GM19328 (cell line): Measurements from ENCODE around the gene KANSL1L.
"Not testable (repeated sequence)": the region's sequence is repeated elsewhere in the genome, so short reads cannot be mapped to it uniquely, and the experiment has no call there.

Source experiments
- ATAC-seq: cut with Tn5 transposase; IDR thresholded peaks from one replicate; pipeline ENCODE4 v1.9.1; 2021; ENCODE audit warnings: mild to moderate bottlenecking, moderate library complexity; ENCODE audit not compliant: unreplicated experiment

The KANSL1L gene

DNA sequence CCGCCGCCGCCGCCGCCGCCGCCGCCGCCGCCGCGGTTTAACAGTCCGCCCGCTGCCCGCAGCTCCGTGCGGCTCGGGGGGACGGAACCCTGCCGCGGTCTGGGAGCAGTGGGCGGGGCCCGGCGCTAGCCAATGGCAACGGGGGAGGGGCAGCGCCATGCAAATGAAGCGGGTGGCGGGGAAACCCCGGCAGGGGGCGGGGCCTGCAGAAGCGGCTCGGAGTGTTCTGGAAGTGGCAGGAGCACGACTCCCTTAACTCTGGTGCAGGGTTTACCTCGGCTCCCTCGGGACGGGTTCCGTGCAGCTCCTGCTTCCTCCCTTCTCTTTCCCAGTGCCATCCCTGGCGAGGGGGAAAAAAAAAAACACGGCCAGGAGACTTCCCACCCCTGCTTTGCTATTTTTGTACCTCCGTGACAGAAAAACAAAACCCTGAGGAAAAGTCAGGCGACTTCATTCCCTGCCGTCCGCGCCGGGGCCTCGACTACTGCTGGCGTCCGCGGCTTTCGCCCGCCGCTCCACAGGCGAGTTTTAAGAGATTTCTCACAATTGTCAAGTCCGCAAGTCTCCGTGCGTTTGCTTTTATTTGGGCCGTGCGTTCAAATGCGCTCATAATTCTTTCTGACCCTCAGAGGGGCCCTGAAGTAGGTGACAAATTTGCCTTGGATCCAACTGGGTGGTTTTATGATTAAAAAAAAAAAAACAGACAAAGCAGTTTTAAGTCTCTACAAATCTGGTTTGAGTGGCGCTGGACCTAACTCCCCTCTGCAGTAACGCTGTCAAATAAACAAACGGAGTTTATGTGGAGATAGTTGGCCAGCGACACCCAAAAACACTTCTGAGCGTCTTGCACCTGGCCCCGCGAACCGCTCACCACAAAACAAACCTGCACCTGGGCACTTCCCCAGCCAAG, at the start of gene KANSL1L:
Gene KANSL1L, minus strand, starts transcription at position 101 of the 910 bp plus-strand sequence. CDS start 16,827 bp downstream, outside the sequence.
- ATAC-seq = peak; percentile 73

GRCh38 chr2:210215120-210215519, 43.9 kb upstream of the KANSL1L start:
- ATAC-seq = no peak

DNA sequence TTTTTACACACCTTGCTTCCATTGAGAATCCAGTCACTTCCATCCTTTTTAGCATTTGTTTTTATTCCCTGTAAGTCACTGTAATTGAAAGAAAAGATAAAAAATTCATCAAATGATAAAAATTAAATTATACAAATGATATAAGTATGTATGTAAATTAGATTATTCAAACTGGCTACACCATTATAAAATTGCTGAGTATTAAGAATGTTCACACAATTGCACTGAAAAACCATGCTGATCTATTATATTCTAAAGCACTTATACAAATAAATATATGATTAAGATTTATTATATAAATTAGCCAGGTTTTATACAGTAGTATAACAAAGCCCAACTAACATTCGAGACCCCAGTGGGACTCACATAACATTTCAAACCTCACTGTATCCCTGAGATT, 39.0 kb upstream of the KANSL1L start:
- no peak for ATAC-seq

GRCh38 chr2:210207929-210208328, 36.7 kb upstream of the KANSL1L start:
- ATAC-seq = no peak

- ATAC-seq = no peak
Measured at GRCh38 chr2:210203558-210203957, 32.3 kb upstream of the KANSL1L start.

GRCh38 chr2:210203147-210203546, 31.9 kb upstream of the KANSL1L start:
- no peak for ATAC-seq

DNA sequence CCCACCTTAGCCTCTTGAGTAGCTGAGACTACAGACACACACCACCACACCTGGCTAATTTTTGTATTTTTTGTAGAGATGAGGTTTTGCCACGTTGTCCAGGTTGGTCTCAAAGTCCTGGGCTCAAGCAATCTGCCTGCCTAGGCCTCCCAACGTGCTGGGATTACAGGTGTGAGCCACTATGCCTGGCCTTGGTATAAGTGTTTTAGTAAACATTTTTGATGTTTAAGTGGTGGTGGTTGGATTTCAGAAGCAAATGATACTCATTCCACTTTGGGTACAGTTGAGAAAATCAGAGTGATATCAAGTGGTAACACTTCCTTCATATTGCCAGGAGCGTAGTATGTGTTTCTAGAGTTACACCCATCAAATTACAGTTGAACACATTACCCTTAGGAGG, 28.6 kb upstream of the KANSL1L start:
- ATAC-seq = no peak

GRCh38 chr2:210199186-210199765, 28.1 kb upstream of the KANSL1L start:
- no peak for ATAC-seq

DNA sequence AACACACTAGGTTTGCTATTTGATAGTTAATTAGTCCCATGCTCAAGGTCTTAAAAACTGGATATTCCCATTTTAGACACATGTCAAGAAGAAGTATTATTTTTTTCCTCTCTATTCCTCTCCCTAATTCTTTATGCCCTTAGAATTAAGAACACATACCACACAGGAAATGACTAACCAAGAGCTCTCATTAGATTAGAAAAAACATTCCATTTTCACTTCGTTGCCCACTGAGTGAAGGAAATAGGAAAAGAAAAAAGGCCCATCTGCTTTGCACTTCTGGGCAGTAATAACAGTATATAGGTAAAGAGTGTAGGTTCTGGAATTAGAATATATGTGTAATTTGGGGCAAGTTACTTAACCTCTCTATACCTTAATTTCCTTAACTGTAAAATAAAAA, 27.1 kb upstream of the KANSL1L start:
- ATAC-seq = no peak

GRCh38 chr2:210197720-210198119, 26.5 kb upstream of the KANSL1L start:
- ATAC-seq = no peak

DNA sequence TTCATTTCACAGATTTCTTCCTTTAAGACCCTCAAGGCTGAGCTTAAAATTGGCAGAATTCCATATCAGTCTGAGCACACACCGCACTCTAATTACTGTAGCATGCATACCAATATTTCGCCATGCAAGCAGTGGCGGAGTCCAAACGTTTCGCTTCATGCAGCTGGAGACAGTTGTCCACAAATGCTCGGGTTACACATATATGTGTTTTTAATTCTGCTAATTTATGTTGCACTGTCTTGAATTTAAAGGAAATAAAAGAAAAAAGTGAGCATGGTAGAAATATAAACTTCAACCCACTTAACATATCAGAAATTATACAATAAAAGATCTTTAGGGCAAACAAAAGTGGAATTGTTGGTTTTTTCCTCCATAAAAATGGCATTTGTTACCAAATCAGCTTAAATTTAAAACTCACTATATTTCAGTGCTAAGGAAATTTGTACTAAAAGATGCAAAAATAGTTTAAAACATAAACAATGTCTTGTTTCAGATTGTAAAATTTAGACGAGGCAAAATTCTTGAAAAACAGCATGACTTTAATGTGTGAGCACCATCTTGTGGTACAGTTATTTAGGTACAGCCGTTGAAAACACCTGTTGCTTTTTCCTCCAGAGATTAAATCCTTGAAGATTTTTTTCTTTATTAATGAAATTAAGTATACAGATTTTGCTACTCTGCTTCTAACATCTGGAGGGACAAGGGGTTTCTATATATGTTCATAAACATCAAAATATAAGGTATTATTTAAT, 24.1 kb upstream of the KANSL1L start:
- no peak for ATAC-seq

DNA sequence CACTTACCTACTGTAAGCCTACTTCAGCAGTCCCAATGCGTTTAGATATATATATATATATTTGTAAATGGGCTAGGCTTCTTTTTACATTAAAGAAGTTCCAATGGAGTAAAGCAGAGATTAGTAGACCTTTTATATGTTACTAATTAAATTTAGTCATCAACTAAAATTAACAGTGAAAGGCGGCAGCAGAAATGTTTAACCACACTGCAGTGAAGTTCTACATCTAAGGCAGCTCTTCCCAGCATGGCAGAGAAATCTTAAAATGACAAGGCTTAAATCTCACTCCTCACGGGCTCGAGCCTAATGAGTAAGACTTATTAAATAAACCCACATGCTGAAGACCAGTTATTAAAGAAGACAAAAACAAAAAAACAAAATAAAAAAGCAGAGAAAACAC, 19.1 kb upstream of the KANSL1L start:
- no peak for ATAC-seq

GRCh38 chr2:210189452-210190138, 18.4 kb upstream of the KANSL1L start:
- no peak for ATAC-seq

GRCh38 chr2:210188755-210189154, 17.5 kb upstream of the KANSL1L start:
- no peak for ATAC-seq

GRCh38 chr2:210188190-210188589, 17.0 kb upstream of the KANSL1L start:
- no peak for ATAC-seq

- ATAC-seq = not testable (repeated sequence)
Measured at GRCh38 chr2:210183936-210184335, 12.7 kb upstream of the KANSL1L start.

GRCh38 chr2:210181606-210182088, 10.4 kb upstream of the KANSL1L start:
- not testable (repeated sequence) for ATAC-seq

DNA sequence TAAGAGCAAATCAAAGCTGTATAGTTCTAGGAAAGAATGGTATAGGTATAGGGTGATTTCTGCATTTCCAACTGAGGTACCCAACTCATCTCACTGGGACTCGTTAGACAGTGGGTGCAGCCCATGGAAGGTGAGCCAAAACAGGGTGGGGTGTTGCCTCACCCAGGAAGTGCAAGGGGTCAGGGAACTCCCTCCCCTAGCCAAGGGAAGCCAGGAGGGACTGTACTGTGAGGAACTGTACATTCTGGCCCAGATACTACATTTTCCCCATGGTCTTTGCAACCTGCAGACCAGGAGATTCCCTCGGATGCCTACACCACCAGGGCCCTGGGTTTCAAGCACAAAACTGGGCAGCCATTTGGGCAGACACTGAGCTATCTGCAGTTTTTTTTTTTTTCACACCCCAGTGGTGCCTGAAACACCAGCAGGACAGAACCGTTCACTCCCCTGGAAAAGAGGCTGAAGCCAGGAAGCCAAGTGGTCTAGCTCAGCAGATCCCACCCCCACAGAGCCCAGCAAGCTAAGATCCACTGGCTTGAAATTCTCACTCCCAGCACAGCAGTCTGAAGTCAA, 9.9 kb upstream of the KANSL1L start:
- not testable (repeated sequence) for ATAC-seq

GRCh38 chr2:210180477-210180876, 9.3 kb upstream of the KANSL1L start:
- no peak for ATAC-seq

DNA sequence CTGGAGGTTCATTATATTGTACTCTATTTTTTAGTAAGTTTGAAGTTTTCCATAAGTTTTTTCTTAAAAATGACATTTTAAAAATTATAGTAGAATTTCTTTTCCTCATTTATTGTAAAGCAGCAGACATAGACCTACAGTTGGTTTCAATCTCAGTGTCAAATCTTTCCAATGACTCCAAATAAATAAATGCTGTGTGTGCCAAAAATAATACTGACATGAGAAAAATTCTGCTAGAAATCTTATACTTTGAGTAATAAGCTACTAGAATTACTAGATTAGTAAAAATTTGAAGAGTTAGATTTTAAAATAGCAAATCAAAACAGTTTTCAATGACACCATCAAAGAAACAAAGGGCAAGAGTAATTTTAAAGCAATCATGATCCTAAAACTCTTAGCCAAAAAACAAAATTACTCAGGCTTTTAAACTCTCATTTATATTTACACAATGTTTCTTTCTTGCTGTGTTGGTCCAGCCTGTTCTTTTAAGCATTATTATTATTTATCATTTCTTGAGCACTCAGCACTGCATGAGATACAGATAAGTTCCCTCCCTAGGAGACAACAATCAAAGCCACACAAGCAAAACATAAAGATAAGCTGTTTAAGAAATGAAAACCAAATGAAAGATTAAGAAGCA, 8.3 kb upstream of the KANSL1L start:
- ATAC-seq = no peak
